ENCODE results near the gene BHLHE23.
A peak's percentile ranks its signal among the peaks of the same experiment; 100 is the strongest.
"Not testable (repeated sequence)": the region's sequence is repeated elsewhere in the genome, so short reads cannot be mapped to it uniquely, and the experiment has no call there.

Gene BHLHE23

DNA sequence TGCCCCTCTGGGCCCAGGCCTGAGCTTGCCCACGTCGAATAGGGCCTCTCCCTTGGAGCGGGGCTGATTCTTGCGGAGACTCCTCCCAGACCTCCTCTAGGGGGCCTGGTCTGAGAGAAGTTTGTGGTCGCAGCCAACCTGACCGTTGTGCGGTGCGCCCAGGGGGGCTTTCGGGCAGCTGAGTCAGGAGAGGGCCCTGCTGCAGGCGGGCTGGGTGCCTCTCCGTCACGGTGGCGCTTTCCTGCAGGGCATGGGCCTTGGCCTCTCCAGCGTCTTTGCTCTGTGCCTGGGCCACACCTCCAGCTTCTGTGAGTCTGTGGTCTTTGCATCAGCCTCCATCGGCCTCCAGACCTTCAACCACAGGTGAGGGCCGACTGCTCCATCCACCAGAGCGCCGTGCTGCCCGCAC, 41.4 kb downstream of the BHLHE23 start:
- Histone ChIP-seq H3K4me3 (no peak overlapping the region), H3K4me1 (peaks cover 42% of the 10 kb centered on the region), H3K9ac (peak overlapping the region; percentile 26; the same call in 1 of the 2 replicates), H4K20me1 (peaks cover 77% of the 10 kb centered on the region), H3K36me3 (peaks cover 74% of the 10 kb centered on the region), H3K27me3 (no peaks in the 10 kb centered on the region), H3K4me2 (peak overlapping the region; percentile 74), H3K27ac (peak overlapping the region; percentile 62), H3K9me3 (no peaks in the 10 kb centered on the region)
- TF ChIP-seq Cebpa-rat (IDR thresholded peaks at IDR 0.05): no peak

GRCh38 chr20:62964700-62965099, 42.1 kb downstream of the BHLHE23 start:
- H3K9me3 ChIP-seq: no peaks in the 10 kb centered on the region
- TF ChIP-seq Cebpa-rat (IDR thresholded peaks at IDR 0.05): no peak
- peaks cover 80% of the 10 kb centered on the region for H3K36me3 ChIP-seq
- H3K27ac ChIP-seq: peak overlapping the region; percentile 62
- peak overlapping the region; percentile 74 for H3K4me2 ChIP-seq
- no peaks in the 10 kb centered on the region for H3K27me3 ChIP-seq
- H3K4me1 ChIP-seq: peaks cover 47% of the 10 kb centered on the region
- no peak overlapping the region for H3K4me3 ChIP-seq
- H3K9ac ChIP-seq: 0 out of 2 replicates have a peak overlapping the region, but pooled peaks have one; percentile 26
- H4K20me1 ChIP-seq: peaks cover 83% of the 10 kb centered on the region

- Histone ChIP-seq H3K27me3 (no peaks in the 10 kb centered on the region), H3K9me3 (no peaks in the 10 kb centered on the region), H3K36me3 (peaks cover 80% of the 10 kb centered on the region), H3K4me2 (peak overlapping the region; percentile 74), H3K9ac (no peak overlapping the region), H3K27ac (peak overlapping the region; percentile 62), H4K20me1 (peaks cover 87% of the 10 kb centered on the region), H3K4me3 (no peak overlapping the region), H3K4me1 (peaks cover 54% of the 10 kb centered on the region)
- no peak for TF ChIP-seq Cebpa-rat (IDR thresholded peaks at IDR 0.05)
Observed at GRCh38 chr20:62963614-62964397, 43.0 kb downstream of the BHLHE23 start.

DNA sequence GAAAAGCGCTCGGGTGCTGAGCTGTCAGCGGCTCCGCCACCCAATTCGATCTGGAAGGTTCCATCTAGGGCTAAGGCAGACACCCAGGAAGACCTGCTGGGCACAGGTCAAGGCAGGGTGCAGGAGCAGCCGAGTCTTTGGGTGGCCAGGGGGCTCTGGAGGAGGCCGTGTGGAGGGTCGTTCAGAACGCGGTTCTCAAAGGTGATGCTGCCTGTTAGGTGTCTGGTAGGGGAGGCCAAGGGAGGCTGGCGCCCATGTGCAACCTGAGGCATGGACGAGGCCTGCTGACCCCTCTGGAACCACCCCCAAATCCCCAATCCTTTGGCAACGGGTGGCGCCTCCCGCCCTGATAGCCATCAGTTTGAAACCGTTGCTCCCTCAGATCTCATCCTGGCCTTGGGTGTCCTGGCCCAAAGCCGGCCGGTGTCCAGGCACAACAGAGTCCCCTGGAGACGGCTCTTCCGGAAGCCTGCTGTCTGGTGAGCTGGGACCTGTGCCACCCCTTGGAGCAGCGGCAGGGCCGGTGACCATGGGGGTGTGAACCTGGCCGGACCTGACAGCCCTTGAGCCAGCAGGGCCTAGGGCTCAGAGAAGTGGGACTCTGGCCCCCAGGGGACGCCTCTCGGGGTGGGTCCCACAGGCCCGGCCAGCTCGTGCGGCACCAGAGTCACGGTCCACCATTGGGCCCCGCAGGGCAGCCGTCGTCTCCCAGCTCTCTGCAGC, 43.7 kb downstream of the BHLHE23 start:
- H3K9ac ChIP-seq: no peak overlapping the region
- H3K4me1 ChIP-seq: peaks cover 59% of the 10 kb centered on the region
- no peak for TF ChIP-seq Cebpa-rat (IDR thresholded peaks at IDR 0.05)
- H3K9me3 ChIP-seq: no peaks in the 10 kb centered on the region
- H4K20me1 ChIP-seq: peaks cover 89% of the 10 kb centered on the region
- no peak overlapping the region for H3K4me3 ChIP-seq
- H3K27ac ChIP-seq: 0 out of 2 replicates have a peak overlapping the region, but pooled peaks have one; percentile 62
- H3K4me2 ChIP-seq: no peak overlapping the region
- no peaks in the 10 kb centered on the region for H3K27me3 ChIP-seq
- H3K36me3 ChIP-seq: peaks cover 78% of the 10 kb centered on the region

- Histone ChIP-seq H3K4me1 (peaks cover 66% of the 10 kb centered on the region), H3K9ac (no peak overlapping the region)
- TF ChIP-seq Cebpa-rat (IDR thresholded peaks at IDR 0.05): no peak
Observed at GRCh38 chr20:62962221-62962879, 44.4 kb downstream of the BHLHE23 start.

GRCh38 chr20:62961799-62962198, 45.0 kb downstream of the BHLHE23 start:
- no peak for TF ChIP-seq Cebpa-rat (IDR thresholded peaks at IDR 0.05)
- H3K4me3 ChIP-seq: no peak overlapping the region
- H3K27ac ChIP-seq: peak overlapping the region; percentile 58
- H3K9me3 ChIP-seq: no peaks in the 10 kb centered on the region
- no peaks in the 10 kb centered on the region for H3K27me3 ChIP-seq
- peaks cover 71% of the 10 kb centered on the region for H3K4me1 ChIP-seq
- peaks cover 94% of the 10 kb centered on the region for H4K20me1 ChIP-seq
- peaks cover 79% of the 10 kb centered on the region for H3K36me3 ChIP-seq
- H3K9ac ChIP-seq: peak overlapping the region; percentile 34; the same call in 1 of the 2 replicates
- H3K4me2 ChIP-seq: no peak overlapping the region; the same call in 1 of the 2 replicates

More at GRCh38 chr20:62962221-62962879, 44.4 kb downstream of the BHLHE23 start:
- no peak overlapping the region for H3K4me2 ChIP-seq
- no peak overlapping the region for H3K4me3 ChIP-seq
- peaks cover 79% of the 10 kb centered on the region for H3K36me3 ChIP-seq
- peak overlapping the region; percentile 6; the same call in 1 of the 2 replicates for H3K27ac ChIP-seq
- no peaks in the 10 kb centered on the region for H3K27me3 ChIP-seq
- peaks cover 92% of the 10 kb centered on the region for H4K20me1 ChIP-seq
- no peaks in the 10 kb centered on the region for H3K9me3 ChIP-seq

- Histone ChIP-seq H3K9me3 (no peaks in the 10 kb centered on the region), H4K20me1 (peaks cover 94% of the 10 kb centered on the region), H3K4me2 (no peak overlapping the region; the same call in 1 of the 2 replicates), H3K4me1 (peaks cover 76% of the 10 kb centered on the region), H3K9ac (peak overlapping the region; percentile 34; the same call in 1 of the 2 replicates), H3K36me3 (peaks cover 79% of the 10 kb centered on the region), H3K27ac (peak overlapping the region; percentile 58), H3K4me3 (no peak overlapping the region), H3K27me3 (no peaks in the 10 kb centered on the region)
- TF ChIP-seq Cebpa-rat (IDR thresholded peaks at IDR 0.05): no peak
Observed at GRCh38 chr20:62961310-62961783, 45.4 kb downstream of the BHLHE23 start.

DNA sequence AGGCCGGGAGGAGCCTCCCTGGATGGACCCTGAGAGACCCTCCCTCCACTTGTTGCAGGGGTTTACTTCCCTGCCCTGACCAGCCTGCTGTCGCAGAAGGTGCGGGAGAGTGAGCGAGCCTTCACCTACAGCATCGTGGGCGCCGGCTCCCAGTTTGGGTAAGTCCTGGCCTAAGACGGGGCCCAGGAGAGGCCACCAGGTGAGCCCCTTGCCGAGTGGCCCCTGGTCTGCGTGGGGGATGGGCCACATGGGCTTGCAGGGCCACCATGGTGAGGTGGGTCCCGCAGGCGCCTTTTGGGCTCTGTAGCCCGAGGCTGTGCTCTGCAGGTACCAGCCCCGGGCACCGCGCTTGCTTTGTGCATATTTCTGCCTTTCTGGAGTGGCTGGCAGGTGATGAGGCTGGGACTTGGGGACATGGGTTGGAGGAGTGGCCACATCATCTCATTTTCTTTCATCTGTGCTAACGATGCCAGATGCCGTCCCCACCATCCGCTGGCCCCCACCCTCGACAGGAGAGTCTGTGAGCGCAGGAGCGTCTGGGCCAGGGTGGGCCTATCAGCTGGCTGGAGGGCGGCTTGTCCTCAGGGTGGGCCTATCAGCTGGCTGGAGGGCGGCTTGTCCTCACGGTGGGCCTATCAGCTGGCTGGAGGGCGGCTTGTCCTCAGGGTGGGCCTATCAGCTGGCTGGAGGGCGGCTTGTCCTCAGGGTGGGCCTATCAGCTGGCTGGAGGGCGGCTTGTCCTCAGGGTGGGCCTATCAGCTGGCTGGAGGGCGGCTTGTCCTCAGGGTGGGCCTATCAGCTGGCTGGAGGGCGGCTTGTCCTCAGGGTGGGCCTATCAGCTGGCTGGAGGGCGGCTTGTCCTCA, 46.1 kb downstream of the BHLHE23 start:
- Histone ChIP-seq H3K27ac (peak overlapping the region; percentile 77; the same call in 1 of the 2 replicates), H3K4me1 (peaks cover 81% of the 10 kb centered on the region), H4K20me1 (peaks cover 97% of the 10 kb centered on the region), H3K36me3 (peaks cover 81% of the 10 kb centered on the region), H3K4me2 (peak overlapping the region; percentile 100)
- not testable (repeated sequence) for H3K9ac ChIP-seq, H3K27me3 ChIP-seq, H3K4me3 ChIP-seq, H3K9me3 ChIP-seq

All from BLaER1 (cell line).